ENCODE measurements around the gene ZNF343. TPM values are rescaled to one million over a fixed set of nuclear protein-coding genes. Genes with fewer than 3 reads are reported as not detected.
"Not testable (repeated sequence)": the region's sequence is repeated elsewhere in the genome, so short reads cannot be mapped to it uniquely, and the experiment has no call there.

ZNF343 gene
- polyA plus RNA-seq, 1 experiment: 8.2 TPM

DNA sequence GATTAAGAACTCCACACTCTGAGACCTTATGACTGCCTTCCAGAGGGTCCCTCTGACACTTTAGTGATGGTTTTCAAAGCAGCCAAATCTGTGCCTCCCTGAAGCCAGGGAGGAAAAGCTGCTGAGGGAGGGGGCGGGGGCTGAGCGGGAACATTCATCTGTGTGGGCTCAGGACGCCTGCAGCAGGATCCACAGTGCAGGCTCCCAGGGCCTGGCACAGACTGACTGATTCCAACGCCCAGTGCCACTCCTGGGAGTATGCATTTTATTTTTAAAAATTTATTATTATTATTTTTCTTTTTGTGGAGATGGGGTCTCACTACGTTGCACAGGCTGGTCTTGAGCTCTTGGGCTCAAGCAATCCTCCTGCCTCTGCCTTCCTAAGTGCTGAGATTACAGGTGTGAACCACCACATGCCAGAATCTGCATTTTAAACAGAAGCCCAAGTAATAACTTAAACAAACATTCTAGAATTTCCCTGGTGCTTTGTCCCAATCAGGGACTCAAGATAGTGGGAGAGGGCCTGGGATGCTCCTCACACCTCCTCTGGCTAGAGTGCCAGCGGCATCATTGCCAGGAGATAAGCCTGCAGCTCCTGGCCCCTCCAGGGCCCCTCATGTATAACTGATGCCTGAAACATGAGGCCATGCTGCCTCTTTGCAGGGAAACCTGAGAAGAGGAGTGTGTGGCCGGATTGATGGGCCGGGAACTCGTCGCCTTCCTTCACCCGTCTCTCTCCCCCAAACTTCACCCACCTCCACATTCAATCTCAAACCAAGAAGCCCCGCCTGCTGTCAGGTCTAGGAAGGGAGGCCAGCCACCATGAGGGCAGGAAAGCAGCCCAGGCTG lies 27.2 kb upstream of the ZNF343 start:
- Histone ChIP-seq H3K4me3 (ENCODE audit: low read depth, low read length) (no peak overlapping the region), H3K27me3 (ENCODE audit: control insufficient read depth, insufficient read depth, low read length) (peaks cover 31% of the 10 kb centered on the region), H3K36me3 (ENCODE audit: control insufficient read depth, insufficient read depth, low read length) (no peaks in the 10 kb centered on the region)
- TF ChIP-seq CTCF (IDR thresholded peaks at IDR 0.05; ENCODE audit: insufficient read depth, low read depth, low read length): no peak
- DNase-seq (ENCODE audit: low read depth): no peak
- ChIA-PET CTCF (interaction anchor here (1.3 to 2.2 kb wide), 2 partner anchors 12 to 14 kb away, joined by 4 to 6 read pairs; no protein-coding TSS in a partner anchor), POLR2A (no interaction called here)

GRCh38 chr20:2533118-2533517 lies 24.4 kb upstream of the ZNF343 start:
- POLR2A ChIA-PET: no interaction called here
- no peak for TF ChIP-seq CTCF (IDR thresholded peaks at IDR 0.05; ENCODE audit: insufficient read depth, low read depth, low read length)
- peaks cover 25% of the 10 kb centered on the region for H3K27me3 ChIP-seq (ENCODE audit: control insufficient read depth, insufficient read depth, low read length)
- H3K36me3 ChIP-seq (ENCODE audit: control insufficient read depth, insufficient read depth, low read length): no peaks in the 10 kb centered on the region
- CTCF ChIA-PET: interaction anchor here (0.9 kb wide), 1 partner anchor 9 kb away, joined by 3 read pairs; no protein-coding TSS in a partner anchor
- no peak for DNase-seq (ENCODE audit: low read depth)
- no peak overlapping the region for H3K4me3 ChIP-seq (ENCODE audit: low read depth, low read length)

DNA sequence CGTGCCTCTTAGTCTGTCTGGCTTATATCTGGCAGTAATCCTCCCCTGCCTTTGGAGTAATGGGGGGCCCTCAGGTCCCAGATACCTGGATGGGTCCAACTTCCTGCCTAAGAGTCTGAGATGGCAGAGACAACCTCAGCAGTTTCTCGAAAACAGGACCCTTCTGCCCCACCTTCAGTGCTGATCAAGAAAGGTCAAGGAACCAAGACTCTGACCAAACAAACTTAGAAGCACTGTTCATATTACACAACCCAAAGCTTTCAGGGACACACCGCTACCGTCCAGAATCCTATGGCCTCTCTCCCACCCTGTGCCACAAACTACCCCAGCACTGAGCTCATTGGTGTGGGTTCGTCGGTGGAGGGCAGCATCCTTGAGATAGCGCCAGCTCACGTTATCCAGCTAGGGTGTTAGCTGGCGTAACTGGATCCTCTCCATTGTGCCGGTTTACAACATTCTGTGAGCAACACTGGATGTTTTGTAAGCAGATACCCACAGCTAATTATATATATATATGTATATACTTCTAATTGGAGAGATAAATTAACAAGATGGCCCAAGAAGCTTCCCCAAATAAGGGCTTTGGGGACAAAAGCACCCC lies 20.1 kb upstream of the ZNF343 start:
- ChIA-PET CTCF (interaction anchor here (3.9 kb wide), 1 partner anchor 8 kb away, joined by 21 read pairs; no protein-coding TSS in a partner anchor), POLR2A (no interaction called here)
- no peak for TF ChIP-seq CTCF (IDR thresholded peaks at IDR 0.05; ENCODE audit: insufficient read depth, low read depth, low read length)
- Histone ChIP-seq H3K4me3 (ENCODE audit: low read depth, low read length) (no peak overlapping the region), H3K27me3 (ENCODE audit: control insufficient read depth, insufficient read depth, low read length) (peaks cover 7% of the 10 kb centered on the region), H3K36me3 (ENCODE audit: control insufficient read depth, insufficient read depth, low read length) (no peaks in the 10 kb centered on the region)
- DNase-seq (ENCODE audit: low read depth): no peak

DNA sequence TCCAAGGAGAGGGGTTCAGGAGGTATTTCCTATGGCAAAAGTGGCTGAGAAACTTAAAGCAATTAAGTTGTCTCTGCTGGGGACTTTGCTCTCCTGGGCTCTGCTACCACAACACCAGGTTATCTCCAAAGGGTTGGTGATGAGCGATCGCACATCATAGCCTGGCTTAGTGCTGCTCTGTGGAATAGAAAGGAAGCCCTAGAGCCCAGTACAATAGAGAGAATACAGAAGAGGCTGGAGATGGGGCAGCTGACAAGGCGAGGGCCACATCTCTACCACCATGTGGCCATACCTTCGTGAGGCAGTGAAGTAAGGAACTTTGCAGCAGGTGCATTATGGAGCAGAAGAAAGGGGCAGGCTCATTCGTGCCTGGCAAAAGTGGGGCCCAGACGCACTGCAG lies 19.0 kb upstream of the ZNF343 start:
- no peak overlapping the region for H3K4me3 ChIP-seq (ENCODE audit: low read depth, low read length)
- POLR2A ChIA-PET: no interaction called here
- H3K36me3 ChIP-seq (ENCODE audit: control insufficient read depth, insufficient read depth, low read length): no peaks in the 10 kb centered on the region
- no peak for DNase-seq (ENCODE audit: low read depth)
- H3K27me3 ChIP-seq (ENCODE audit: control insufficient read depth, insufficient read depth, low read length): peaks cover 7% of the 10 kb centered on the region
- CTCF ChIA-PET: no interaction called here
- no peak for TF ChIP-seq CTCF (IDR thresholded peaks at IDR 0.05; ENCODE audit: insufficient read depth, low read depth, low read length)

GRCh38 chr20:2526218-2526583 lies 17.5 kb upstream of the ZNF343 start:
- POLR2A ChIA-PET; H3K4me3 ChIP-seq (ENCODE audit: low read depth, low read length); H3K27me3 ChIP-seq (ENCODE audit: control insufficient read depth, insufficient read depth, low read length); CTCF ChIA-PET; H3K36me3 ChIP-seq (ENCODE audit: control insufficient read depth, insufficient read depth, low read length); DNase-seq (ENCODE audit: low read depth): not testable (repeated sequence)

Measured in BJ (cell line).